GM12878 (cell line): ENCODE results near the gene MEX3C. TPM values are rescaled to one million over a fixed set of nuclear protein-coding genes. Genes with fewer than 3 reads are reported as not detected.

Source experiments
- ATF7 ChIP-seq: fragments of 450-650 bp; IDR thresholded peaks from 2 replicates; pipeline ENCODE4 v1.6.1; 2016; ENCODE audit warnings: low read depth, mild to moderate bottlenecking
- BHLHE40 ChIP-seq, 2 experiments: fragments of 450-650 bp in 1 of 2; IDR thresholded peaks; 2 replicates each; pipeline ENCODE4 v1.6.1; 2011 to 2017; ENCODE audit warnings: low read depth in 2 of 2, borderline replicate concordance in 1 of 2, improper control_type of control experiment in 1 of 2, low read length in 1 of 2, mild to moderate bottlenecking in 1 of 2
- CREM ChIP-seq: IDR thresholded peaks from 2 replicates; pipeline ENCODE4 v1.6.1; 2014; ENCODE audit warnings: antibody characterized with exemption, low read depth
- EGR1 ChIP-seq, 2 experiments: IDR thresholded peaks; 1 replicate in 1 of 2; 2 replicates in 1 of 2; pipeline ENCODE4 v1.6.1; 2011 to 2012; ENCODE audit warnings: low read depth in 2 of 2, low read length in 2 of 2, borderline replicate concordance in 1 of 2, mild to moderate bottlenecking in 1 of 2, moderate library complexity in 1 of 2
- ETV6 ChIP-seq, 2 experiments: fragments of 450-650 bp in 1 of 2; IDR thresholded peaks in 1 of 2; conservative IDR thresholded peaks in 1 of 2; 2 replicates each; pipeline ENCODE4 v1.6.1; 2014; ENCODE audit warnings: antibody characterized with exemption in 1 of 2, borderline replicate concordance in 1 of 2, low read depth in 1 of 2, mild to moderate bottlenecking in 1 of 2, moderate library complexity in 1 of 2
- GATAD2B ChIP-seq: fragments of 450-650 bp; conservative IDR thresholded peaks from 2 replicates; pipeline ENCODE4 v1.6.1; 2017; ENCODE audit warnings: low read depth, mild to moderate bottlenecking, moderate library complexity
- IKZF2 ChIP-seq, 2 experiments: fragments of 450-650 bp; IDR thresholded peaks; 2 replicates each; pipeline ENCODE4 v1.6.1; 2017; ENCODE audit warnings: mild to moderate bottlenecking in 2 of 2, moderate library complexity in 2 of 2
- MTA2 ChIP-seq: fragments of 450-650 bp; IDR thresholded peaks from 2 replicates; pipeline ENCODE4 v1.6.1; 2016; ENCODE audit warnings: low read depth, mild to moderate bottlenecking, moderate library complexity
- MTA3 ChIP-seq: IDR thresholded peaks from 2 replicates; pipeline ENCODE4 v1.6.1; 2012; ENCODE audit warnings: low read length, inconsistent platforms, borderline replicate concordance
- PML ChIP-seq: IDR thresholded peaks from 2 replicates; pipeline ENCODE4 v1.6.1; 2012; ENCODE audit warnings: low read length, inconsistent platforms
- POLR2AphosphoS5 ChIP-seq: IDR thresholded peaks from 2 replicates; pipeline ENCODE4 v1.6.1; 2011; ENCODE audit warnings: mild to moderate bottlenecking, low read length, inconsistent platforms
- RBBP5 ChIP-seq: fragments of 200-600 bp; sonication (generic); conservative IDR thresholded peaks from 2 replicates; pipeline ENCODE4 v1.6.1; 2016
- TCF12 ChIP-seq: IDR thresholded peaks from 2 replicates; pipeline ENCODE4 v1.6.1; 2011; ENCODE audit warnings: low read depth, mild to moderate bottlenecking, low read length
- polyA plus RNA-seq, 11 experiments: library from polyadenylated mRNA; depleted of rRNA in 4 of 11; unstranded in 6 of 11; stranded (reverse) in 5 of 11; fragments of >200 nt; fragmentation: Nextera tagmentation in 4 of 11; fragmentation: Illumina TruSeq in 1 of 11; extraction: Ambion mirVana in 4 of 11; extraction: Trizol in 1 of 11; gene quantifications; 1 replicate in 1 of 11; 2 replicates in 10 of 11; pipeline versions ENCODE4 v1.2.1 to v1.2.3, GENCODE V29; 2011 to 2016; ENCODE audit warnings: inconsistent platforms in 2 of 11, missing spikeins in 2 of 11, low read depth in 1 of 11
- total RNA-seq, 4 experiments: library from RNA; depleted of rRNA in 3 of 4; stranded (reverse); fragments of >200 nt in 3 of 4; fragmentation: Illumina TruSeq in 1 of 4; extraction: Trizol in 1 of 4; gene quantifications; 2 replicates each; pipeline versions ENCODE4 v1.2.1 to v1.2.3, GENCODE V29; 2013 to 2021

Gene MEX3C
- total and polyA plus RNA-seq, 10 of the 15 experiments (the other 5 are each of a cell fraction or from before 2014, with no cell fraction given), result 6.7 to 48.8 (median 21.3) TPM

GRCh38 chr18:51151568-51152511 lies 45.6 kb downstream of the MEX3C start (continued):
- TF ChIP-seq ETV6 (conservative IDR thresholded peaks at IDR 0.05 in 1 of 2, IDR thresholded peaks at IDR 0.05 in 1 of 2; ENCODE audit: borderline replicate concordance in 1 of 2, low read depth in 1 of 2) (0 out of 4 replicates have a peak, but pooled peaks of 1 of the 2 experiments have one; percentile 30), PML (no peak), TCF12 (peak; percentile 43), POLR2AphosphoS5 (peak; percentile 54; the same call in 1 of the 2 replicates), MTA2 (peak; percentile 36; the same call in 1 of the 2 replicates), IKZF2 (IDR thresholded peaks at IDR 0.05) (peak in 1 of 2 experiments; percentile 59; a peak in 3 of 4 replicates), EGR1 (IDR thresholded peaks at IDR 0.05; ENCODE audit: borderline replicate concordance in 1 of 2, low read depth in 2 of 2, low read length in 2 of 2) (peak; percentile 24 to 97), BHLHE40 (IDR thresholded peaks at IDR 0.05; ENCODE audit: borderline replicate concordance in 1 of 2, low read depth in 2 of 2, low read length in 1 of 2) (peak; percentile 18 to 52; a peak in 1 of 4 replicates), GATAD2B (peak; percentile 85), RBBP5 (no peak), ATF7 (peak; percentile 82), MTA3 (0 out of 2 replicates have a peak, but pooled peaks have one; percentile 36), CREM (peak; percentile 38; the same call in 1 of the 2 replicates)
